NOMO-1 (cell line): ENCODE measurements around the gene ABCB10.
A peak's percentile ranks its signal among the peaks of the same experiment; 100 is the strongest.
"Not testable (repeated sequence)": the region's sequence is repeated elsewhere in the genome, so short reads cannot be mapped to it uniquely, and the experiment has no call there.

Source experiments
- DNase-seq, 2 experiments: peaks; one replicate each; lab custom pipeline; 2025; ENCODE audit not compliant: unreplicated experiment in 2 of 2; lab: John Stamatoyannopoulos, UW

The ABCB10 gene

DNA sequence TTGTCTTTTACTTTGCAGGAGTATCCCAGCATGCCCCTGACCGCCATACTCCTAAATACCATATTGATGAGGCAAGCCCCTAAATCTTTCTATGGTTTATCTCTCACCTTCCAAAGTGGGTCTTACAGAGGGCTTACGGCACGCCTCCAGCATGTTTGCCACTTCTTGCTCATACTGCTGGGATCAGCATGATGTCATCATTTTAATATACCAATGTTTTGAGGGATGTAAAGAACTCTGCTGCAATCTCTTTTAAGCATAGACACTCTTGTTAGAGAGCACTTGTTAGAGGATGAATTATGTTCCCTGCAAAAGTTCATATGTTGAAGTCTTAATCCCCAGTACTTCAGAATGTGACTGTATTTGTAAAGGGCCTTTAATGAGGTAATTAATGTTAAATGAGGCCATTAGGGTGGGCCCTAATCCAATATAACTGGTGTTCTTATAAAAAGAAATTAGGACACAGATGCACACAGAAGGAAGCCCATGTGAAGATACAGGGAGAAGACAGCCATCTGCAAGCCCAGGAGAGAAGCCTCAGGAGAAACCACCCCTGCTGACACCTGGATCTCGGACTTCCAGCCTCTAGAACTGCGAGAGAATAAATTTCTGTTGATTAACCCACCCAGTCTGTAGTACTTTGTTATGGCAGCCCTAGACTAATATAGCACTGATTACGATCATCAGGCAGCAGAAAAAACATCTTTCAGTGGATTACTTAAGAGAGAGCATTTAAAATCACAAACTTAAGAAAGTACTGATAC, 16.4 kb upstream of the ABCB10 start:
- DNase-seq: no peak

DNA sequence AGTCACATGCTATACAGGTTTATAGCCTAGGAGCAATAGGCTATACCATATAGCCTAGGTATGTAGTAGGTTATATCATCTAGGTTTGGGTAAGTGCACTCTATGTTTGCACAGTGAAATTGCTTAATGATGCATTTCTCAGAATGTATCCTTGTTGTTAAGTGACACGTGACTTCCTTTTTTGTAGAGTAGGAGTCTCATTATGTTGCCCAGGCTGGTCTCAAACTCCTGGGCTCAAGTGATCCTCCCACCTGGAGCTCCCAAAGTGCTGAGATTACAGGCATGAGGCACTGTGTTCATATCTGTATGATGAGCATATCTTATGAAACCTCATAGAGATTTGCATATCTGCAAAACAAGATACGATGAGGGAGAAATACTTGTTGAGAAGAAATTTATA, 13.8 kb upstream of the ABCB10 start:
- peak in 1 of 2 experiments; percentile 8 for DNase-seq

GRCh38 chr1:229570891-229571516, 12.5 kb upstream of the ABCB10 start:
- DNase-seq: no peak

- no peak for DNase-seq
Observed at GRCh38 chr1:229570305-229570704, 11.8 kb upstream of the ABCB10 start.

DNA sequence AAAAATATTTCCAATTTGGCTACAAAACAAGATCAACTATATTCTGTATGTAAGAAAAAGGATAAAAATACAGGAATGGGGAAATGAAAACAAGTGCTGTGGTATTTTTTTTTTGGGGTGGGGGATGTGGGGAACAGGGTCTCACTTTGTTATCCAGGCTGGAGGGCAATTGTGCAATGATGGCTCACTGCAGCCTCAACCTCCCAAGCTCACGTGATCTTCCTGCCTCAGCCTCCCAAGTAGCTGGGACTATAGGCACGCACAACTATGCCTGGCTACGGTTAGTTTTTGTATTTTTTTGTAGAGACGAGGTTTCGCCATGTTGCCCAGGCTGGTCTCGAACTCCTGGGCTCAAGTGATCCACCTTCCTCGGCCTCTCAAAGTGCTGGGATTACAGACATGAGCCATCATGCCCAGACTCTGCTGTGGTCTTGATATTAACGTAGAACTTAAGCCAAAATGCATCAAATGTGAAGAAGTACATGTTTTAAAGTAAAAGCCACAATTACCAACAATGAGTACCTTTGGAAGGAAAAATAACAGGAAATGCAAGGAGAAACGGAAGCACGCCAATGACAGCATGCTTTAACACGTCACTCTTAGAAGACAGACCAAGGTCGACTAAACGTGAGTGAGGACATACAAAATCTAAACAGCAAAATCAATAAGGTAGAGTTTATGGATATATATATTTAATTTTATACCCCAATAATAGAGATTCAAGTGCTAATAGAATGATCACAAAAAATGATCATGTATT, 8.8 kb upstream of the ABCB10 start:
- peak; percentile 11 to 45 for DNase-seq

- no peak for DNase-seq
Observed at GRCh38 chr1:229563701-229564100, 5.2 kb upstream of the ABCB10 start.

DNA sequence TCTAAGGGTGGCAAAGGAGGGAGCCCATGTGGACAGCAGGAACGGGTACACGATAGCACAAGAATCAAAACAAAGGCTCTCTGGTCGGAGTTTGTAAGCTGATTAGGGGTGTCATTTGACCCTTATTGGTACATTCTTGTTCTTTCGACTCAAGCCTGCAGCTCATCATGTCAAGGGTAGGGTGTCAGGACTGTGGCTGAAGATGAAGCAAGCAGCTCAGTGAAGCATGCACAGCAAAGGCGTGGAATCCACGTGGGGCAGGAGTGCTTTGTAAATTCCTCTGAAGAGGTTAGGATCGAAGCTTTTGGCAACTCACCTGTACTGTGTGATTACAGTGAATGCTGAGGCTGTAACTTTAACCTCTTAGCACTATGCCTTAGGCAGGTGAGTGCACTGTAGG, 4.7 kb upstream of the ABCB10 start:
- no peak for DNase-seq

GRCh38 chr1:229562686-229563085, 4.2 kb upstream of the ABCB10 start:
- no peak for DNase-seq

GRCh38 chr1:229561141-229561540, 2.6 kb upstream of the ABCB10 start:
- no peak for DNase-seq

DNA sequence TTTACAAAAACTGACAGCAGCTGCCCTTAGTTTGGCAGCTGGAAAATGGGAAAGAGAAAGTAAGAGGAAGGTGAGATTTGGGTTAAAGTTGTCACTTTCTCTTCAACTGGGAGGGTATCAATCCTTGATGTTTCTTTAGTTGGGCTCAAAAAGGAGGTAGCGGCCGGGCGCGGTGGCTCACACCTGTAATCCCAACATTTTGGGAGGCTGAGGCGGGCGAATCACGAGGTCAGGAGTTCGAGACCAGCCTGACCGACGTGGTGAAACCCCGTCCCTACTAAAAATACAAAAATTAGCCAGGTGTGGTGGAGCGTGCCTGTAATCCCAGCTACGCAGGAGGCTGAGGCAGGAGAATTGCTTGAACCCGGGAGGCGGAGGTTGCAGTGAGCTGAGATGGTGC, 1.6 kb upstream of the ABCB10 start:
- DNase-seq: not testable (repeated sequence)

DNA sequence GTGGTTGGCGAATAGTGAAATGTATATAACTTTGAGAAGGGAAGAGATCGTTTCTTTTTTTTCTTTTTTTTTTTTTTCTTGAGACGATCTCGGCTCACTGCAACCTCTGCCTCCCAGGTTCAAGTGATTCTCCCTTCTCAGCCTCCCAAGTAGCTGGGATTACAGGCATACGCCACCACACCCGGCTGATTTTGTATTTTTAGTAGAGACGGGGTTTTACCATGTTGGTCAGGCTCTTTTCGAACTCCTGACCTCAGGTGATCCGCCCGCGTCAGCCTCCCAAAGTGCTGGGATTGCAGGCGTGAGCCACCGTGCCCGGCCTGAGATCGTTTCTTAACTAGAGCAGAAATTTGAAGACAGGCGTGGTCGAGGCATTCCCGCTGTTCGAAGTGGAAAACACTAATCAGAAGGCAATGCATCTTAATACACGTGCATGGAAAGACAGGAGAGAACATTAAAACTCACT, 862 bp upstream of the ABCB10 start:
- DNase-seq: not testable (repeated sequence)

GRCh38 chr1:229557913-229558414, 543 bp downstream of the ABCB10 start:
- DNase-seq: peak in 1 of 2 experiments; percentile 15

DNA sequence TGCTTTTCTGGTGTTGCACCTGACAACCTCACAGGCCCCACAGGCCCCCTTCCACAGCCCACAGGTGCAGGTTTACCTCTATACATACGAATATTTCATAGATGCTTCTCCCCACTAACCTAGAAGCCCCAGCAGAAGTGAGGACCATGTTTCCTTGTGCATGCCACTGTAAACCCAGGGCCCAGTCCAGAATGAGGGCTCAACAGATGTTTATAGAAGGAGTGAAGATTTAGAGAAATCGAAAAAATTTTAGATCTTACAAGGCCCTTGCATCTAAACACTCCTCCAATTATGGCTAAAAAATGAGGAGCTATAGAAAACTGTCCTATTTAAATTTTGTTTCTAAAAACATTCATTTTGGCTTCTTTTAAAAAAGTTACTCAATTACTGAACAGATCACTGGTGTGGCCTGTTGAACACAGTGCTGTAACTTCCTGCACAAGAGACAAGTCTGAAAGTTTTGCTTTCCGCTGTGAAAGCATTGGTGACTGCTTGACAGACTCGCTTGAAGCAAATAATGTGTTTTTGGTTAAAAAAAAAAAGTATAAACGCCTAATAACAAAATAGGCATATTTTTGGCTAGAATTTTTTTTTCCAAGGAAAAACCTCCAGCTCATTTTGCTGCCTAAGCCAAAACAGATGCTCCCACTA, 1.2 kb downstream of the ABCB10 start:
- peak; percentile 26 to 60 for DNase-seq

DNA sequence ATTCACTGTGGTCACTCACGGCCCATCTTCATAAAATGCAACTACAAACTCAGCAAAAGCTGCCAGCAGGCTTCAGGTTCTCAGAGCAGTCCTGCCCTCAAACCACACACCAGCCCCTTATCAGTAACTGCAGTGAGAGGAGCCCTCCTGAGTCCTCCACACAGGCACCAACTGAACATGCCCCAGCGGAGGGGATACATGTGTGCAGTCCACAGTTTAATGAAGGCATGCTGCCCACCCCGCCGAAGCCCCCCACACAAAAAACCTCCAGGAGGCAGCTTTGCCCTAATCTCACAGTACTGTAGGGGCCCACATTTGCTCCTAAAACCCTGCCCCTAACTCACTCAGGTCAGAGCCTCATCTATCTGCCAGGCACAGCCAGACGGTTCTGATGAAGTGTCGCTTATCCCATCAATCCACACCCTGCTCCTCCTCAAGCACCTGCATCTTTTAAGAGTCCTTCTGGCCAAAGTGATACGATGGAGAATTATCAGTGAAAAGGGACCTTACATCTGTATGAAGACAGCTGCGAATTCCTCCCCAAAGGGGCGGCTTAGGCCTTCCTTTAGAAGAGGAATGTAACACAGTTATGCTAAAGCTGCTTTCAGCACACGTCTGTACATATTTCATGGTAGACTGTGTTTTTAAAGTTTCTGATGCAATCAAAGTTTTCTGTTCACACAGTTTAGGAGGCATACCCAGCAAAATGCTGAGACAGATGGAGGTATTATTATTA, 3.5 kb downstream of the ABCB10 start:
- no peak for DNase-seq

- no peak for DNase-seq
Observed at GRCh38 chr1:229553621-229554130, 4.8 kb downstream of the ABCB10 start.

- no peak for DNase-seq
Observed at GRCh38 chr1:229552732-229553131, 5.8 kb downstream of the ABCB10 start.

DNA sequence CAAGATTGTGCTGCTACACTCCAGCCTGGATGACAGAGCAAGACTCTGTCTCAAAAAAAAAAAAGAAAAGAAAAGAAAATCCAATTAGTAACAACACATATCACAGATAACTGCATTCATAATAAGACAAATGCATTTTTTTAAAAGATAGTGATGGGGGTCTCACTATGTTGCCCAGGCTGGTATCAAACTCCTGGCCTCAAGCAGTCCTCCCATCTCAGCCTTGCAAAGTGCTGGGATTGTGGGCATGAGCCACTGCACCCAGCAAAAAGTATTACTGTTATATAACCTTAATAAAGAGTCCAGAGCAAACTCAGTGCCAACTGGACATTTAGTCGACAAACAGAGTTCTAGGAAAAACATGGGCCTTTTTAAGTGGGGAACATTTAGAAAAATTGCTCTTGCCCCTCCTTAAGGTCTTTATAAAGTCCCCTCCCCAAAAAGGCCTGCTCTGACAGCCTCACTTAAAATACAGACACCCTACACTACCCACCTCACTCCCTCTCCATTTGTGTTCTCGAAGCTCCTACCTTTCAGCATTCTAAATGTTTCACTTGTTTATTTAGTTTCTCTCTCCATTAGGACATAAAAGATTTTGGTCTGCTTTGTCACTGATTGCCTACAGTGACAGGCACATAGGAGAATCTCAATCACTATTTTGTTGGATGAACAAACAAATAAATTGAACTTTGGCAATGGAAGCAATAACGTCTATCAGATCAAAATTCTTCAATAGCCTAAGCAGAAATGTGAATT, 7.5 kb downstream of the ABCB10 start:
- no peak for DNase-seq

DNA sequence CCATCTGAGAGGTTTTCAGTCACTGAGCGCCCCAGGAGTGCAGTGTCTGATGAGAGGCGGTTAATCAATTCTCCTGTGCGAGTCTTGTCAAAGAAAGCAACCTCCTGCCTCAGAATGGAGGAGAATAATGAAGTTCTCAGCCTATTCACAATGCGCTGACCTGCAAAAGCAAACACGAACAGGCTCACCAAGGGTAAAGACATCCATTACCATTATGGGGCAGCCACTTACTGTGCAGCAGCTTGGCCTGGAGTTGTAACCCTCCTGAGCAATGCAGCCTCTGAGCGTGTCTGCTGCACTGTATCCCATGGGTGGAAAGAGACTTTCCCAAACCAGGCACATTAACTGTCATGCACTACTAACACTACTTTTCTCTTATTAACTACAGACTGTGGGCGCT, 11.0 kb downstream of the ABCB10 start:
- DNase-seq: no peak

DNA sequence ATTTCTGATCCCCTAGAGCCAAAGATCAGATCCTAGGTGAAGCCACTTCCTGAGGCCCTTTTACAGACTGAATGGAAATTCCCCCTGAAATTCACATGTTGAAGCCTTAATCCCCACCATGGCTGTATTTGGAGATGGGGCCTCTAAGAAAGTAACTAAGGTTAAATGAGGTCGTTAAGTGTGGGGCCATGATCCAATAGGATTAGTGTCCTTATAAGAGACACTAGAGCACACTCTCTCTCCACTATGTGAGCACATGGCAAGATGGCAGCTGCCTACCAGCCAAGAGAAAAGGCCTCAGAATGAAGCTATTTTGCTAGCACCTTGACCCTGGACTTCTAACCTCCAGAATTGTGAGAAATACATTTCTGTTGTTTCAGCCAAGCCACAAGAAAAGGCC, 13.9 kb downstream of the ABCB10 start:
- DNase-seq: no peak
